Stimulated activated CD8-positive, alpha-beta memory T cell treated with anti-CD3 and anti-CD28 coated beads, Interleukin-15, amount 100 ng/mL, for 1 hour (primary cell): Measurements from ENCODE around the gene LUM.
"Not testable (repeated sequence)": the region's sequence is repeated elsewhere in the genome, so short reads cannot be mapped to it uniquely, and the experiment has no call there.

ENCODE experiments used
- DNase-seq: peaks from one replicate; pipeline ENCODE4 v3.0.0-alpha.2; 2020; ENCODE audit warnings: low read depth

Gene LUM

GRCh38 chr12:91109581-91110310, 1.5 kb downstream of the LUM start:
- no peak for DNase-seq

- no peak for DNase-seq
These were observed 2.1 kb downstream of the LUM start for GRCh38 chr12:91109148-91109564.

GRCh38 chr12:91108196-91108755, 3.0 kb downstream of the LUM start:
- DNase-seq = no peak

- DNase-seq = no peak
These were observed 5.0 kb downstream of the LUM start for GRCh38 chr12:91106283-91106682.

- DNase-seq = no peak
These were observed 5.5 kb downstream of the LUM start for GRCh38 chr12:91105807-91106206.

GRCh38 chr12:91104812-91105466, 6.4 kb downstream of the LUM start:
- no peak for DNase-seq

- no peak for DNase-seq
These were observed 7.7 kb downstream of the LUM start for GRCh38 chr12:91103624-91104023.

- no peak for DNase-seq
These were observed 8.2 kb downstream of the LUM start for GRCh38 chr12:91103101-91103500.

- no peak for DNase-seq
These were observed 10.4 kb downstream of the LUM start for GRCh38 chr12:91100906-91101305.

GRCh38 chr12:91099836-91100235, 11.5 kb downstream of the LUM start:
- DNase-seq = no peak

GRCh38 chr12:91099341-91099740, 12.0 kb downstream of the LUM start:
- no peak for DNase-seq

- DNase-seq = no peak
These were observed 12.4 kb downstream of the LUM start for GRCh38 chr12:91098941-91099340.

- no peak for DNase-seq
These were observed 12.8 kb downstream of the LUM start for GRCh38 chr12:91098461-91098860.

- no peak for DNase-seq
These were observed 16.3 kb downstream of the LUM start for GRCh38 chr12:91094957-91095356.

- no peak for DNase-seq
These were observed 17.1 kb downstream of the LUM start for GRCh38 chr12:91094032-91094662.

- DNase-seq = no peak
These were observed 18.0 kb downstream of the LUM start for GRCh38 chr12:91093341-91093740.

- no peak for DNase-seq
These were observed 19.2 kb downstream of the LUM start for GRCh38 chr12:91091916-91092715.

GRCh38 chr12:91089953-91090352, 21.3 kb downstream of the LUM start:
- DNase-seq = not testable (repeated sequence)

GRCh38 chr12:91080041-91080440, 31.3 kb downstream of the LUM start:
- no peak for DNase-seq

- DNase-seq = no peak
These were observed 32.8 kb downstream of the LUM start for GRCh38 chr12:91078501-91078900.

GRCh38 chr12:91077228-91077954, 33.9 kb downstream of the LUM start:
- DNase-seq = no peak
